Lung (tissue), 12 donors: ENCODE results near the gene MYO10. TPM values are rescaled to one million over a fixed set of nuclear protein-coding genes. Genes with fewer than 3 reads are reported as not detected.

Source experiments
- ATAC-seq: fragments of 200-7000 bp; cut with Tn5 transposase; one replicate; pipeline ENCODE4 v1.9.1; 2020; ENCODE audit warnings: moderate number of reproducible peaks; ENCODE audit not compliant: insufficient read depth, low FRiP score
- DNase-seq, 3 donors: peaks; one replicate each; pipeline ENCODE4 v3.0.0-alpha.2; 2013 to 2017
- H3K27ac ChIP-seq, 2 donors: one replicate each; pipeline ENCODE4 v1.5.1; 2013; ENCODE audit warnings: mild to moderate bottlenecking in 2 of 2, moderate library complexity in 2 of 2, control low read depth in 1 of 2, inconsistent platforms in 1 of 2, low read depth in 1 of 2, low read length in 1 of 2
- H3K27me3 ChIP-seq, 3 donors: one replicate each; pipeline ENCODE4 v1.5.1; 2013; ENCODE audit warnings: low read length in 2 of 3; ENCODE audit not compliant: control insufficient read depth in 3 of 3, insufficient read depth in 3 of 3
- H3K36me3 ChIP-seq, 4 donors: one replicate each; pipeline ENCODE4 v1.5.1; 2013; ENCODE audit warnings: low read length in 4 of 4, mild to moderate bottlenecking in 1 of 4, moderate library complexity in 1 of 4; ENCODE audit not compliant: control insufficient read depth in 4 of 4, insufficient read depth in 4 of 4
- H3K4me1 ChIP-seq, 5 donors: one replicate each; pipeline ENCODE4 v1.5.1; 2013; ENCODE audit warnings: low read length in 5 of 5, mild to moderate bottlenecking in 2 of 5, moderate library complexity in 1 of 5; ENCODE audit not compliant: control insufficient read depth in 5 of 5, insufficient read depth in 5 of 5
- H3K4me3 ChIP-seq: one replicate; pipeline ENCODE4 v1.5.1; 2013; ENCODE audit warnings: mild to moderate bottlenecking, control low read depth, moderate library complexity
- H3K9ac ChIP-seq, 2 donors: one replicate each; pipeline ENCODE4 v1.5.1; 2013; ENCODE audit warnings: low read length in 2 of 2, control low read depth in 1 of 2; ENCODE audit not compliant: insufficient read depth in 1 of 2
- H3K9me3 ChIP-seq, 4 donors: one replicate each; pipeline ENCODE4 v1.5.1; 2013; ENCODE audit warnings: low read length in 3 of 4, mild to moderate bottlenecking in 1 of 4, moderate library complexity in 1 of 4; ENCODE audit not compliant: control insufficient read depth in 4 of 4, insufficient read depth in 3 of 4
- CTCF ChIP-seq: IDR thresholded peaks from 2 replicates; pipeline ENCODE4 v1.5.1; 2012; ENCODE audit warnings: mild to moderate bottlenecking; ENCODE audit errors: control extremely low read depth, extremely low read depth
- WGBS, 2 donors: extraction: QIAGEN DNeasy Blood & Tissue Kit; methylation state at CpG; one replicate each; pipeline ENCODE4 v1.1.7; 2013; 5-methylcytosine and 5-hydroxymethylcytosine counted together
- polyA plus RNA-seq, 2 donors: library from polyadenylated mRNA; stranded (reverse); fragments of 200-250 nt; gene quantifications; one replicate each; pipeline ENCODE4 v1.2.1, GENCODE V29; 2013
- total RNA-seq, 2 donors: library from RNA; depleted of rRNA in 1 of 2; stranded (reverse); fragments of >200 nt in 1 of 2; gene quantifications; one replicate each; pipeline ENCODE4 v1.2.1, GENCODE V29; 2014 to 2021
- donor health status: control.
- donor health status: control.
- donor health status: Bipolar disorder and iron deficiency.
- donor health status: healthy.
- donor health status: DM: yes; HTN: yes; CAD: no.

Gene MYO10
- total and polyA plus RNA-seq, 4 donors = 10.6 to 71.5 (median 28.2) TPM

GRCh38 chr5:16852251-16853005, 83.7 kb downstream of the MYO10 start:
- TF ChIP-seq CTCF = no peak
- peaks cover 0 to 2% (median under 1%) of the 10 kb centered on the region in 4 donors for H3K36me3 ChIP-seq
- H3K9me3 ChIP-seq = no peaks in the 10 kb centered on the region
- ATAC-seq = no peak
- no peaks in the 10 kb centered on the region for H3K27me3 ChIP-seq
- H3K4me3 ChIP-seq = no peak overlapping the region
- no peak overlapping the region for H3K9ac ChIP-seq
- no peak for DNase-seq
- 80 to 90% methylated on average over 7 of the region's 7 CpGs for WGBS, 2 donors
- H3K4me1 ChIP-seq = peaks cover 0 to 22% (median 8%) of the 10 kb centered on the region in 5 donors
- H3K27ac ChIP-seq = no peak overlapping the region

GRCh38 chr5:16849775-16850174, 86.3 kb downstream of the MYO10 start:
- H3K4me1 ChIP-seq = peaks cover 0 to 6% (median 4%) of the 10 kb centered on the region in 5 donors
- no peak for DNase-seq
- peaks cover 0 to 12% (median under 1%) of the 10 kb centered on the region in 4 donors for H3K36me3 ChIP-seq
- ATAC-seq = no peak
- no peak for TF ChIP-seq CTCF
- H3K9me3 ChIP-seq = no peaks in the 10 kb centered on the region
- H3K27ac ChIP-seq = no peak overlapping the region
- no peak overlapping the region for H3K4me3 ChIP-seq
- 93 to 94% methylated on average over 4 of the region's 4 CpGs for WGBS, 2 donors
- no peaks in the 10 kb centered on the region for H3K27me3 ChIP-seq
- no peak overlapping the region for H3K9ac ChIP-seq

- no peak overlapping the region for H3K4me3 ChIP-seq
- no peaks in the 10 kb centered on the region for H3K9me3 ChIP-seq
- H3K9ac ChIP-seq = no peak overlapping the region
- peaks cover 0 to 5% (median 4%) of the 10 kb centered on the region in 5 donors for H3K4me1 ChIP-seq
- H3K27ac ChIP-seq = no peak overlapping the region
- WGBS, 2 donors = 82 to 87% methylated on average over 3 of the region's 3 CpGs
- H3K27me3 ChIP-seq = no peaks in the 10 kb centered on the region
- no peak for ATAC-seq
- TF ChIP-seq CTCF = no peak
- DNase-seq = no peak
- H3K36me3 ChIP-seq = peaks cover 0 to 12% (median under 1%) of the 10 kb centered on the region in 4 donors
These were observed 86.9 kb downstream of the MYO10 start for GRCh38 chr5:16849181-16849580.

GRCh38 chr5:16844952-16845351, 91.1 kb downstream of the MYO10 start:
- DNase-seq = no peak
- TF ChIP-seq CTCF = no peak
- peaks cover 0 to 20% (median 10%) of the 10 kb centered on the region in 5 donors for H3K4me1 ChIP-seq
- no peaks in the 10 kb centered on the region for H3K9me3 ChIP-seq
- H3K36me3 ChIP-seq = peaks cover 0 to 12% (median under 1%) of the 10 kb centered on the region in 4 donors
- no peak overlapping the region for H3K9ac ChIP-seq
- 85 to 96% methylated on average over 3 of the region's 3 CpGs for WGBS, 2 donors
- H3K27me3 ChIP-seq = no peaks in the 10 kb centered on the region
- ATAC-seq = no peak
- no peak overlapping the region for H3K4me3 ChIP-seq
- no peak overlapping the region for H3K27ac ChIP-seq
